Mesendoderm (in vitro differentiated cells): Measurements from ENCODE around the gene DHRS3.
"Not testable (repeated sequence)": the region's sequence is repeated elsewhere in the genome, so short reads cannot be mapped to it uniquely, and the experiment has no call there.

Experiments used
- DNase-seq: peaks from one replicate; pipeline ENCODE4 v3.0.0; 2013
- H2AK5ac ChIP-seq: 2 replicates; pipeline ENCODE4 v1.6.1; 2013; ENCODE audit warnings: low read length, inconsistent platforms
- H2BK120ac ChIP-seq: 2 replicates; pipeline ENCODE4 v1.6.1; 2013; ENCODE audit warnings: low read depth, mild to moderate bottlenecking, low read length, moderate library complexity, mixed read lengths
- H2BK15ac ChIP-seq: replicated peaks from 2 replicates; pipeline ENCODE4 v1.6.1; 2013; ENCODE audit warnings: low read depth, mild to moderate bottlenecking, moderate library complexity
- H2BK5ac ChIP-seq: 2 replicates; pipeline ENCODE4 v1.6.1; 2013; ENCODE audit warnings: low read length, inconsistent platforms
- H3K18ac ChIP-seq: 2 replicates; pipeline ENCODE4 v1.6.1; 2013; ENCODE audit warnings: mild to moderate bottlenecking, low read length, mixed read lengths
- H3K23ac ChIP-seq: one replicate; pipeline ENCODE4 v1.6.1; 2013; ENCODE audit warnings: low read length
- H3K27ac ChIP-seq: 2 replicates; pipeline ENCODE4 v1.5.1; 2013; ENCODE audit warnings: low read depth, mild to moderate bottlenecking, inconsistent platforms, low read length, moderate library complexity
- H3K27me3 ChIP-seq: 2 replicates; pipeline ENCODE4 v1.6.1; 2013; ENCODE audit warnings: low read length, control low read depth, mild to moderate bottlenecking, inconsistent platforms; ENCODE audit not compliant: insufficient read depth, poor library complexity
- H3K36me3 ChIP-seq: 2 replicates; pipeline ENCODE4 v1.6.1; 2013; ENCODE audit warnings: low read length, inconsistent platforms; ENCODE audit not compliant: control insufficient read depth, insufficient read depth
- H3K4ac ChIP-seq: one replicate; pipeline ENCODE4 v1.6.1; 2013; ENCODE audit warnings: low read depth, mild to moderate bottlenecking, low read length, moderate library complexity
- H3K4me1 ChIP-seq: 2 replicates; pipeline ENCODE4 v1.6.1; 2013; ENCODE audit warnings: low read depth, low read length, inconsistent platforms; ENCODE audit not compliant: control insufficient read depth
- H3K4me2 ChIP-seq: 2 replicates; pipeline ENCODE4 v1.6.1; 2013; ENCODE audit warnings: low read length
- H3K4me3 ChIP-seq: 2 replicates; pipeline ENCODE4 v1.5.1; 2013; ENCODE audit warnings: mild to moderate bottlenecking, low read length
- H3K56ac ChIP-seq: one replicate; pipeline ENCODE4 v1.6.1; 2013; ENCODE audit warnings: low read length
- H3K79me1 ChIP-seq: 2 replicates; pipeline ENCODE4 v1.6.1; 2013; ENCODE audit warnings: low read length, inconsistent platforms
- H3K79me2 ChIP-seq: 2 replicates; pipeline ENCODE4 v1.6.1; 2013; ENCODE audit warnings: mild to moderate bottlenecking, low read length; ENCODE audit not compliant: control insufficient read depth, insufficient read depth
- H3K9ac ChIP-seq: 2 replicates; pipeline ENCODE4 v1.6.1; 2013; ENCODE audit warnings: low read length, inconsistent platforms
- H4K5ac ChIP-seq: one replicate; pipeline ENCODE4 v1.6.1; 2013; ENCODE audit warnings: low read length
- H4K8ac ChIP-seq: one replicate; pipeline ENCODE4 v1.6.1; 2013; ENCODE audit warnings: low read depth, mild to moderate bottlenecking, control low read depth, low read length, moderate library complexity
- WGBS: extraction: QIAGEN DNeasy Blood & Tissue Kit; methylation state at CpG from one replicate; pipeline ENCODE4 v1.1.7; 2013; ENCODE audit warnings: low lambda C conversion rate, missing lambda C conversion rate; ENCODE audit not compliant: insufficient coverage; ENCODE audit errors: extremely low coverage; 5-methylcytosine and 5-hydroxymethylcytosine counted together

The DHRS3 gene

DNA sequence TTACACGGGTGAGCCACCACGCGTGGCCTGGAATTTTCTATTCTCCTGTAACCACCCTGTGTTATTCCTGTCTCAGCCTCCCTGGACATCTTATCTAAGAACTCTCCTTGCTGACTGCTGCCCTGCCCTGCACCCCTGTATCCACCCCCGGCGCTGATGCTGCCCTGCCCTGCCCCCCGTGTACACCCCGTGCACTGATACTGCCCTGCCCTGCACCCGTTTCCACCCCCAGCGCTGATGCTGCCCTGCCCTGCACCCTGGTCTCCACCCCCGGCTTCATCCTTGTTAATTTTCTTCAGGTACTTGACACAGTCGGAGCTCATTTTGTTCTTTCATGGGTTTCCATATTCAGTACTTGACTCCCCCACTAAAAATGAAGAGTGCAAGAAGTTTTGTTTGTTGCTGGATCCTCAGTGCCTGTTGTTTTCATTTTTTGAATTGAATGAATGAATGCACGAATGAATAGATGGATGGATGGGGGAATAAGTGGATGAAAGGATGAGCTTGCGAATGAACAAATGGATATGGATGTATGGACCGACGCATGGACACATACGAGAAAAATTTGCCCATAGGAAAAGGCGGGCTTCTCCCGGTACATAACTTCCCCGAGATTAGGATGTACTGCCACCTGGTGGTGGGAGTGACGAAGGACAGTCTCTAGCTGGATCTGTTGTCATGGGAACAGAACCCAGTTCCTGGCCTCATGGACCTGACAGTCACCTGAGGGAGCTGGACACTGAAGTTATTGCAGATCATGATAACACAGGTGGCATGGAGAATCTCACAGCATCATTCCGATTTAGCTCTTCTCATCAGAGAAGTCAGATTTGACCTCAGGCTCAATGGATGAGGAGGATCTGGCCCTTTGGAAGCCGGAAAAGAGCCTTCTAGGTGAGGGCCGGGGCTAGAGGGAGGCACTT, 40.8 kb upstream of the DHRS3 start:
- WGBS, result no CpG with 5 or more reads among the region's 23 CpGs
- H4K5ac ChIP-seq, result no peak overlapping the region
- DNase-seq, result peak; percentile 87
- peak overlapping the region; percentile 56 for H3K56ac ChIP-seq
- H2BK120ac ChIP-seq, result no peak overlapping the region
- no peak overlapping the region for H3K9ac ChIP-seq
- no peaks in the 10 kb centered on the region for H3K36me3 ChIP-seq
- no peaks in the 10 kb centered on the region for H3K27me3 ChIP-seq
- no peak overlapping the region for H2BK5ac ChIP-seq
- H3K4me3 ChIP-seq, result no peak overlapping the region
- no peak overlapping the region for H3K23ac ChIP-seq
- no peak overlapping the region for H3K4me2 ChIP-seq
- no peak overlapping the region for H3K27ac ChIP-seq
- no peak overlapping the region for H4K8ac ChIP-seq
- no peak overlapping the region for H3K4ac ChIP-seq
- no peaks in the 10 kb centered on the region for H3K79me2 ChIP-seq
- no peak overlapping the region for H2BK15ac ChIP-seq
- no peak overlapping the region for H2AK5ac ChIP-seq
- H3K18ac ChIP-seq, result no peak overlapping the region
- no peaks in the 10 kb centered on the region for H3K4me1 ChIP-seq
- H3K79me1 ChIP-seq, result no peaks in the 10 kb centered on the region

DNA sequence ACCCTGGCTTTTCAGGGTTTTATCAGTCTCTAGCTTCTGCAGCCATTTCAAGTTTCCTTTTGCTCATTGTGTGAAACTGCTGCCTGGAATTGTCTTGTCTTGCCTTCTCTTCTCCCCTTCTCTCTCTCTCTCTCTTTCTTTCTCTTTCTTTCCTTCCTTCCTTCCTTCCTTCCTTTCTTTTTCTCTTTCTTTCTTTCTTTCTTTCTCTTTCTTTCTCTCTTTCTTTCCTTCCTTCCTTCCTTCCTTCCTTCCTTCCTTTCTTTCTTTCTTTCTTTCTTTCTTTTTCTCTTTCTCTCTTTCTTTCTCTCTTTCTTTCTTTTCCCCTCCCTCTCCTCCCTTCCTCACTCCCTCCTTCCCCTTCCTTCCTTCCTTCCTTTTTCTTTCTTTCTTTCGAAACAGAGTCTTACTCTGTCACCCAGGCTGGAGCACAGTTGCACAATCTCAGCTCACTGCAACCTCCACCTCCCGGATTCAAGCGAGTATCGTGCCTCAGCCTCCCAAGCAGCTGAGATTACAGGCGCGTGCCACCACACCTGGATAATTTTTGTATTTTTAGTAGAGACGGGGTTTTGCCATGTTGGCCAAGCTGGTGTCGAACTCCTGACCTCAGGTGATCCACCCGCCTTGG, 40.0 kb upstream of the DHRS3 start:
- H3K79me1 ChIP-seq, H3K27me3 ChIP-seq, H3K79me2 ChIP-seq, H3K56ac ChIP-seq, H2AK5ac ChIP-seq, H3K36me3 ChIP-seq, H3K23ac ChIP-seq, H2BK120ac ChIP-seq, H3K18ac ChIP-seq, DNase-seq, H3K4me3 ChIP-seq, H4K5ac ChIP-seq, H3K9ac ChIP-seq, H3K4me2 ChIP-seq, H3K4me1 ChIP-seq, H4K8ac ChIP-seq, H3K27ac ChIP-seq, H2BK5ac ChIP-seq, H2BK15ac ChIP-seq, H3K4ac ChIP-seq: not testable (repeated sequence)
- 100% methylated on average over 1 of the region's 9 CpGs for WGBS

DNA sequence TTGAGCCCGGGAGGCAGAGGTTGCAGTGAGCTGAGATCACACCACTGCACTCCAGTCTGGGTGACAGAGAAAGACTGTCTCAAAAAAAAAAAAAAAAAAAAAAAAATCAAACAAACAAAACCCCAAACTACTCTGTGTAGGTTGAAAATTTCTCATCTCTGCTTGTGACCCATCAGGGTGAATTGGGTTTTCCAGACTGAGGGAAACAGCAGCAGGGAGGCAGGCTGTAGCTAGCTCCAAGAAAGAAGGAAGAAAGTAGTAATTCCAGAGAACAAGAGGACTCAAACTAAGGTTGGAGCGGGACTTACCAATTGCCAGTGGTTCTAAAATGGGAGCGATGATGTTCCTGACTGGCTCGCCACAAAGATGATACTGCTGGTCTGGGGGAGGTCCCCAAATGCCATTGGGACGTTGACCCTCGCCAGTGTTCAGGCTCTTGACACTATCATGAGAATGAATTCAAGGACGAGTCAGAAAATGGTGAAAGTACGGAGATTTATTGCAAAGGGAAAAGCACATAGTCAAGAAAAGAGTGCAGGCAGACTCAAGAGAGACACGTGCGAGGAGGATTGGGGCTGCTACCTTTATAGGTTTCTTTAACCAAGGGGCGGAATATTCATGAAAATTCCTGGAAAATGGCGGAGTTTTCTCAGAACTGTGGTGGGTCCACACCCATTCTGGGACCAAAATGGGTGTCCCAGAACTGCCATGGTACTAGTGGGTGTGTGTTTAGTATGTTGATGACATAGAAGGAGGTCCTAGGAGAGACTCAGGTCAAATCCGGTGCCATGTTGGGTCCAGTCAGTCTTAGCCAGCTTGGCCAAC, 39.3 kb upstream of the DHRS3 start:
- H3K56ac ChIP-seq, result no peak overlapping the region
- no peak overlapping the region for H4K8ac ChIP-seq
- H3K4ac ChIP-seq, result no peak overlapping the region
- H3K9ac ChIP-seq, result no peak overlapping the region
- no peak overlapping the region for H2BK5ac ChIP-seq
- no CpG with 5 or more reads among the region's 13 CpGs for WGBS
- no peaks in the 10 kb centered on the region for H3K36me3 ChIP-seq
- no peaks in the 10 kb centered on the region for H3K4me1 ChIP-seq
- H3K79me2 ChIP-seq, result no peaks in the 10 kb centered on the region
- H2BK15ac ChIP-seq, result no peak overlapping the region
- H3K18ac ChIP-seq, result no peak overlapping the region
- H3K79me1 ChIP-seq, result no peaks in the 10 kb centered on the region
- no peak overlapping the region for H3K4me2 ChIP-seq
- no peak overlapping the region for H2AK5ac ChIP-seq
- H3K27me3 ChIP-seq, result no peaks in the 10 kb centered on the region
- H3K27ac ChIP-seq, result no peak overlapping the region
- no peak overlapping the region for H4K5ac ChIP-seq
- no peak for DNase-seq
- H3K23ac ChIP-seq, result no peak overlapping the region
- H3K4me3 ChIP-seq, result no peak overlapping the region
- no peak overlapping the region for H2BK120ac ChIP-seq

DNA sequence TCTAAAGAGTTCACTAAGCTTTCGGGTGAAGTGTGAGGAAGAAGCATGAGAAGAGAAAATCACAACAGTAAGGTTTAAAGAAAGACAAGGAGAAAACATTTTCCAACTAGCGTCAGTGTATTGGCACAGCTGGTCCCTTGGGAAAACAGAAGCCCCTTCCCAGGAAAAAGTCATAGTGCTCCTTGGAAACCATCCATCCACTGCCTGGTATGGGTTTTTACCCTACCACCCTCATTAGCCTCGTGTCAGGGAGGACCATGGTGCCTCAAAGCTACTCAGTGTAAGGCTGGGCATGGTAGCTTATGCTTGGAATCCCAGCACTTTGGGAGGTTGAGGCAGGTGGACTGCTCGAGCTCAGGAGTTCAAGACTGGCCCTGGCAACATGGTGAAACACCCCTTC, 38.6 kb upstream of the DHRS3 start:
- H3K27me3 ChIP-seq, result no peaks in the 10 kb centered on the region
- H3K23ac ChIP-seq, result no peak overlapping the region
- no peak overlapping the region for H2BK5ac ChIP-seq
- WGBS, result no CpG with 5 or more reads among the region's 4 CpGs
- no peak overlapping the region for H3K4me3 ChIP-seq
- H4K8ac ChIP-seq, result no peak overlapping the region
- no peaks in the 10 kb centered on the region for H3K4me1 ChIP-seq
- no peak overlapping the region for H3K9ac ChIP-seq
- no peak overlapping the region for H3K18ac ChIP-seq
- no peak overlapping the region for H2AK5ac ChIP-seq
- H3K36me3 ChIP-seq, result no peaks in the 10 kb centered on the region
- no peak overlapping the region for H4K5ac ChIP-seq
- no peak overlapping the region for H3K27ac ChIP-seq
- no peak overlapping the region for H2BK120ac ChIP-seq
- no peak overlapping the region for H3K4me2 ChIP-seq
- no peak overlapping the region for H3K4ac ChIP-seq
- no peak for DNase-seq
- H3K56ac ChIP-seq, result no peak overlapping the region
- no peaks in the 10 kb centered on the region for H3K79me2 ChIP-seq
- H3K79me1 ChIP-seq, result no peaks in the 10 kb centered on the region
- no peak overlapping the region for H2BK15ac ChIP-seq

DNA sequence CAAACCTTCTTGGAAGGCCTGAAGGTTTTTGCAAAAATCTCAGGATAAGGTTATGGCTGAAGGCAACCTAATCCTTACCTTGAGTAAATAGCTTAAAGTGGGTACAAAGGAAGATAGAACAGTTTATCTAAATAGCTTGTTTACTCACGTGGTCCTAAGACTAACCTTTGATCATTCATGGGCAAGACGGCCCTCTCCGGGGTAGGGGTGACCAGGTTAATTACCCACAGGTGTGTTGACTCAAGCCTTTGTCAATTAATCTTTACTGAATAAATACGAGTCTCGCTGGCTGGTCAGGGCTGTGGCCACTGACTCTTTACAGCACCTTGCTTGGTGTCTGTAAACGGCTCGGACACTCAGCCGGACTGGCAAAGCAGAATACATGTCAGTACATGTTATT, 36.6 kb upstream of the DHRS3 start:
- Histone ChIP-seq H2AK5ac (no peak overlapping the region), H3K4me3 (no peak overlapping the region), H3K9ac (no peak overlapping the region), H3K18ac (no peak overlapping the region), H3K4me2 (no peak overlapping the region), H3K79me1 (no peaks in the 10 kb centered on the region), H2BK120ac (no peak overlapping the region), H4K8ac (no peak overlapping the region), H3K4ac (no peak overlapping the region), H3K56ac (no peak overlapping the region), H3K27ac (no peak overlapping the region), H4K5ac (no peak overlapping the region), H3K23ac (no peak overlapping the region), H3K27me3 (no peaks in the 10 kb centered on the region), H2BK5ac (no peak overlapping the region), H2BK15ac (no peak overlapping the region), H3K4me1 (no peaks in the 10 kb centered on the region), H3K36me3 (no peaks in the 10 kb centered on the region), H3K79me2 (no peaks in the 10 kb centered on the region)
- WGBS, result no CpG with 5 or more reads among the region's 8 CpGs
- DNase-seq, result no peak
